ENCODE data around the gene DTNBP1. TPM values are rescaled to one million over a fixed set of nuclear protein-coding genes. Genes with fewer than 3 reads are reported as not detected.

Gene DTNBP1
- total and polyA plus RNA-seq, 12 donors: 4.2 to 17.1 (median 9.0) TPM

DNA sequence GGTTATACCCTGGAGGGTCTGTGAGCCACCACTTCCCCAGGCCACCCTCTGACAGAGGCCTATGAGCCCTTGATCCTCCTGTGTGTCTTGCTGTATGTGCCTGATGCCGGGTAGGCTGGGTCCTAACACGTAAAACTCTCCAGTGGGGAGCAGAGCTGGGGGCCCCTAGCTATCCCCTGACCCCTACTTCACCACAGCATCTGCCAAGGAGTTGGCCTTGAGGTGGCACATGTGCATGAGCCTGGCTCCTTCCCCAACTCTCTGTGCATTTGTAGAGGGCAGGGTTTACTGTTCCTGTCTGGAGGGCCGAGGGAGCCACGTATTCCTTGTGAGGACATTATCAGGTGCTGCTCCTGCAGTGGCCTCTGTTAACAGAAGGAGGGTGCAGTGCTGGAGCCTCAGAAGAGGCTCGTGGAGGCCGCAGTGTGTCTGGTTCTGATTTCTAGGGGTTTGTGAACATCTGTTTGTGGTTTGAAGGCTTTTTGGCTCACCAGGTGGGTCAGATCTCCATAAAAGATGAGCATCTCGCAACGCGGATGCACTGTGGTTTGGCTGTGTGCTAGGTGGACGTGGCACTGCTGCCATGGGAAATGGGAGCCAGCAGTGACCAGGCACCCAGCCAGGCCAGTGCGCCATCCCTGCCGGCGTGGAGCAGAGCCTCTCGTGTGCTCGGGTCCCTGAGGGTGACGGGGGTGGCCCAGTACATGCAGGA lies 152.1 kb downstream of the DTNBP1 start:
- intact Hi-C loops (cut with DNase I): loop anchor here in 1 of 2 donors (10.0 kb wide), 1 partner anchor 104 kb away; no protein-coding TSS in a partner anchor
- DNase-seq: no peak
- Histone ChIP-seq H3K4me3 (no peak overlapping the region), H3K36me3 (replicated peaks in 1 of 2) (peaks cover 0 to 29% of the 10 kb centered on the region in 2 donors), H3K27me3 (no peaks in the 10 kb centered on the region), H3K9me3 (replicated peaks in 1 of 3) (no peaks in the 10 kb centered on the region), H3K27ac (no peak overlapping the region), H3K4me1 (replicated peaks in 1 of 2) (peaks cover 0 to 14% of the 10 kb centered on the region in 2 donors)
- WGBS, 4 donors: 75 to 82% (median 80%) methylated on average over 9 to 16 of the region's 16 CpGs
- no peak for TF ChIP-seq CTCF (IDR thresholded peaks at IDR 0.05)
- no peak for TF ChIP-seq POLR2A (IDR thresholded peaks at IDR 0.05)

DNA sequence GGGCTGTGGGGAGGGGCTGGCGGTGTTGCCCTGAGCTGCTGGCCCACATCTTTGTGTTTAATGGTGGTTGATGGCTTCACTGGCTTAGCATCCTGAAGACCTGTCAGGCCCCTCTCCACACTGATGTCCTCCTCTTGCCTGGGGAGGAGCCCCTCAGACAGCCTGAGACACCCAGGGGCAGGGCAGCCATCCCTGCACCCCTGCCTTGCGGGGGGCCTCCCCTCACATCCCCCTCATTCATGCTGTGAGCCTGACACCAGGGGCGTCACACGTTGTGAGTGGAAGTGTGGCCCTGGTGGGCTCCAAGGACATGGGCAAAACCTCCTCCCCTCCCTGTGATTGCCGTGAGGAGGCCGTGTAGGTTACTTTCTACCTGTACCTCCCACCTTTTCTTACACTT lies 152.7 kb downstream of the DTNBP1 start:
- TF ChIP-seq POLR2A (IDR thresholded peaks at IDR 0.05) (no peak), CTCF (IDR thresholded peaks at IDR 0.05) (no peak)
- no peaks in the 10 kb centered on the region for H3K9me3 ChIP-seq (replicated peaks in 1 of 3)
- peaks cover 0 to 29% of the 10 kb centered on the region in 2 donors for H3K36me3 ChIP-seq (replicated peaks in 1 of 2)
- H3K27me3 ChIP-seq: no peaks in the 10 kb centered on the region
- intact Hi-C loops (cut with DNase I): loop anchor here in 1 of 2 donors (10.0 kb wide), 1 partner anchor 105 kb away; no protein-coding TSS in a partner anchor
- no peak overlapping the region for H3K4me3 ChIP-seq
- 82 to 96% (median 94%) methylated on average over 5 to 6 of the region's 6 CpGs for WGBS, 4 donors
- H3K27ac ChIP-seq: no peak overlapping the region
- no peak for DNase-seq
- peaks cover 5 to 20% of the 10 kb centered on the region in 2 donors for H3K4me1 ChIP-seq (replicated peaks in 1 of 2)

DNA sequence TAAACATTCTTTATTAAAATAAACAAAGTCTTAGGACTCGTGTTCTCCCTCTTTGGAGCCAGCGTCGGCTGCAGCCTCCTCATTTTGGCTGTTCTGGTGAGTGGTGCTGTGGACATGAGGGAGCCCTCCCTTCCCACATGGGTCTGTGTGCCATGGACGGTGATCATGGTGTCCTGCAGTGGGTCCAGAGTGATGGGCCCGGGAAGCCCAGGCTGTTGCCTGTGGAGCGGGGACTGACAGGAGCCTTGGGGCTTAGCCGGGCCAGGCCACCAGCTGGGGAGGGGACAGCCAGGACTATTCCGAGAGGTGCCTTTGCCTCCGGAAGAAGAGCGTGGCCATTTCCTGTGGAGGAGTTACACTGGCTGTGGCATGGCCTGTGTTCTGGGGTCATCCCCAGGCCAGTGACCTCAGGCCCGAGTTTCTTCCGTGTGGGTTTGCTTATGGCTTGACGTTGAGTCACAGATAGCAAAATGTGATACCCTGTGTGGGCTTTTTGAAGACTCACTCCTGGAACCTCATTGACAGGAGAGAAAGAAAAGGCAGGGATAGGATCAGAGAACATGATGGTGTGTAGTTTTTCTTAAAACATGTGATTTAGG lies 153.4 kb downstream of the DTNBP1 start:
- Histone ChIP-seq H3K27me3 (no peaks in the 10 kb centered on the region), H3K9me3 (replicated peaks in 1 of 3) (no peaks in the 10 kb centered on the region), H3K4me1 (replicated peaks in 1 of 2) (peaks cover 8 to 27% of the 10 kb centered on the region in 2 donors), H3K27ac (no peak overlapping the region), H3K36me3 (replicated peaks in 1 of 2) (peaks cover 0 to 29% of the 10 kb centered on the region in 2 donors), H3K4me3 (no peak overlapping the region)
- TF ChIP-seq CTCF (IDR thresholded peaks at IDR 0.05) (no peak), POLR2A (IDR thresholded peaks at IDR 0.05) (no peak)
- intact Hi-C loops (cut with DNase I): no loop called here
- no peak for DNase-seq
- 72 to 81% (median 80%) methylated on average over 7 to 13 of the region's 13 CpGs for WGBS, 4 donors

DNA sequence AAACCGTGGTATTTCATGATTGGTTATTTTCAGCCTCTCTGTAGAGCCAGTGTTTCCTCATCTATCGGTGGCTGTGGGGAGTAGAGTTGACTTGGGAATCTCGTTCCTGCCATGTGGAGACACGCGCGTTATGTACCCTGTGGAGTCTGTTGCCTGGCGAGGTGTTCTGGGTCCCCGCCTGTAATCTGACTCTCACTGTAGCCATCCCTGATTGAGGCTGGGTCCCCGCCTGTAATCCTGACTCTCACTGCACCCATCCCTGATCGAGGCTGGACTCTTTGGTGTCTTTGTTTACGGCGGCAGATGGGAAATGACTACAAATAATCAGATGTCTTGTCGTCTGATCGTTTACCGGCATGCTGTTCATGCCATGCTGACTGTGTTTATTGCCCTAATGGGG lies 153.9 kb downstream of the DTNBP1 start:
- DNase-seq: no peak

More for the DNA sequence above, 153.9 kb downstream of the DTNBP1 start:
- Histone ChIP-seq H3K27ac (no peak overlapping the region), H3K9me3 (replicated peaks in 1 of 3) (no peaks in the 10 kb centered on the region), H3K4me3 (no peak overlapping the region), H3K27me3 (no peaks in the 10 kb centered on the region), H3K36me3 (replicated peaks in 1 of 2) (peaks cover 0 to 29% of the 10 kb centered on the region in 2 donors), H3K4me1 (replicated peaks in 1 of 2) (peaks cover 11 to 32% of the 10 kb centered on the region in 2 donors)
- intact Hi-C loops (cut with DNase I): no loop called here
- TF ChIP-seq POLR2A (IDR thresholded peaks at IDR 0.05): no peak
- TF ChIP-seq CTCF (IDR thresholded peaks at IDR 0.05): no peak
- 91 to 96% (median 94%) methylated on average over 15 of the region's 15 CpGs for WGBS, 4 donors

Data from adrenal gland (tissue), 12 donors.